GM23248 (cell line): Measurements from ENCODE around the gene C15orf40.

Experiments used
- EZH2 ChIP-seq: fragments of 200-600 bp; sonication (generic); IDR thresholded peaks from 2 replicates; pipeline ENCODE4 v1.6.1; 2018; ENCODE audit warnings: antibody characterized with exemption, mild to moderate bottlenecking; ENCODE audit not compliant: insufficient read depth, poor library complexity, severe bottlenecking
- EZH2phosphoT487 ChIP-seq: fragments of 200-600 bp; sonication (generic); IDR thresholded peaks from 2 replicates; pipeline ENCODE4 v1.6.1; 2018; ENCODE audit warnings: antibody characterized with exemption, moderate library complexity, mild to moderate bottlenecking, low read depth; ENCODE audit not compliant: insufficient read depth

- TF ChIP-seq EZH2 (no peak), EZH2phosphoT487 (no peak)
Measured at GRCh38 chr15:82958638-82959037, 52.8 kb downstream of the C15orf40 start.
